GM18519 (cell line): ENCODE results near the gene NUDT6.

Experiments
- ATAC-seq: cut with Tn5 transposase; IDR thresholded peaks from one replicate; pipeline ENCODE4 v1.9.1; 2021; ENCODE audit warnings: mild to moderate bottlenecking, moderate library complexity; ENCODE audit not compliant: unreplicated experiment, low FRiP score

The NUDT6 gene

GRCh38 chr4:122917731-122918130 lies 4.7 kb downstream of the NUDT6 start:
- no peak for ATAC-seq

GRCh38 chr4:122914938-122915337 lies 7.5 kb downstream of the NUDT6 start:
- ATAC-seq: no peak

- peak; percentile 76 for ATAC-seq
These were observed 8.0 kb downstream of the NUDT6 start for GRCh38 chr4:122914292-122914904.

- no peak for ATAC-seq
These were observed 9.4 kb downstream of the NUDT6 start for GRCh38 chr4:122912810-122913575.

GRCh38 chr4:122911588-122911987 lies 10.8 kb downstream of the NUDT6 start:
- no peak for ATAC-seq

- ATAC-seq: no peak
These were observed 12.7 kb downstream of the NUDT6 start for GRCh38 chr4:122909683-122910082.

GRCh38 chr4:122908223-122908622 lies 14.2 kb downstream of the NUDT6 start:
- no peak for ATAC-seq

GRCh38 chr4:122906859-122907305 lies 15.5 kb downstream of the NUDT6 start:
- no peak for ATAC-seq

- ATAC-seq: no peak
These were observed 18.6 kb downstream of the NUDT6 start for GRCh38 chr4:122903766-122904288.

GRCh38 chr4:122901247-122902010 lies 21.0 kb downstream of the NUDT6 start:
- no peak for ATAC-seq

- ATAC-seq: no peak
These were observed 22.1 kb downstream of the NUDT6 start for GRCh38 chr4:122900314-122900713.

GRCh38 chr4:122899682-122900081 lies 22.7 kb downstream of the NUDT6 start:
- ATAC-seq: no peak

- ATAC-seq: no peak
These were observed 23.8 kb downstream of the NUDT6 start for GRCh38 chr4:122898370-122899150.

GRCh38 chr4:122896270-122896669 lies 26.1 kb downstream of the NUDT6 start:
- no peak for ATAC-seq

GRCh38 chr4:122895336-122895995 lies 26.9 kb downstream of the NUDT6 start:
- ATAC-seq: no peak

GRCh38 chr4:122894827-122895226 lies 27.6 kb downstream of the NUDT6 start:
- ATAC-seq: no peak

- ATAC-seq: no peak
These were observed 32.1 kb downstream of the NUDT6 start for GRCh38 chr4:122890147-122890795.

- ATAC-seq: no peak
These were observed 32.7 kb downstream of the NUDT6 start for GRCh38 chr4:122889726-122890125.

- no peak for ATAC-seq
These were observed 37.9 kb downstream of the NUDT6 start for GRCh38 chr4:122884499-122884898.
